ENCODE results near the gene TMBIM4. TPM values are rescaled to one million over a fixed set of nuclear protein-coding genes. Genes with fewer than 3 reads are reported as not detected.

The TMBIM4 gene
- total RNA-seq, 1 experiment from 2014 or later: 29.8 TPM

- ATAC-seq: no peak
- Mint-ChIP-seq H3K4me1 (peaks cover 11% of the 10 kb centered on the region), H3K9me3 (peaks cover 23% of the 10 kb centered on the region), H3K27ac (no peak overlapping the region), H3K4me3 (no peak overlapping the region), H3K36me3 (peaks cover 25% of the 10 kb centered on the region), H3K27me3 (ENCODE audit: low read depth) (no peaks in the 10 kb centered on the region)
- ChIA-PET POLR2A (no interaction called here), CTCF (no interaction called here)
- no peak for DNase-seq (ENCODE audit: low spot score)
- TF ChIP-seq KAT7 (CRISPR knock-in tag; IDR thresholded peaks at IDR 0.05; ENCODE audit: borderline replicate concordance): no peak
- no peak for TF ChIP-seq ARID4B (CRISPR knock-in tag; IDR thresholded peaks at IDR 0.05; ENCODE audit: borderline replicate concordance)
- no peak for TF ChIP-seq E2F4 (CRISPR knock-in tag; IDR thresholded peaks at IDR 0.05; ENCODE audit: borderline replicate concordance, low read depth)
Measured at GRCh38 chr12:66166561-66166960, 3.2 kb downstream of the TMBIM4 start.

GRCh38 chr12:66165141-66165540 lies 4.7 kb downstream of the TMBIM4 start:
- no peak for TF ChIP-seq ATF1 (CRISPR knock-in tag; IDR thresholded peaks at IDR 0.05)
- no peak for TF ChIP-seq FOXP1 (CRISPR knock-in tag; IDR thresholded peaks at IDR 0.05; ENCODE audit: borderline replicate concordance)
- no peak for TF ChIP-seq ZNF317 (CRISPR knock-in tag; IDR thresholded peaks at IDR 0.05; ENCODE audit: borderline replicate concordance, low read depth)
- TF ChIP-seq ZNF512 (CRISPR knock-in tag; IDR thresholded peaks at IDR 0.05; ENCODE audit: borderline replicate concordance): no peak
- Mint-ChIP-seq H3K27me3 (ENCODE audit: low read depth) (no peaks in the 10 kb centered on the region), H3K27ac (no peak overlapping the region), H3K36me3 (peaks cover 33% of the 10 kb centered on the region), H3K9me3 (peaks cover 26% of the 10 kb centered on the region), H3K4me3 (no peak overlapping the region), H3K4me1 (peaks cover 11% of the 10 kb centered on the region)
- DNase-seq (ENCODE audit: low spot score) (no peak), ATAC-seq (no peak)
- POLR2A ChIA-PET: interaction anchor here (0.6 kb wide), 1 partner anchor 330 kb away, joined by 3 read pairs; no protein-coding TSS in a partner anchor
- CTCF ChIA-PET: no interaction called here

GRCh38 chr12:66164349-66164821 lies 5.4 kb downstream of the TMBIM4 start:
- ATAC-seq (no peak), DNase-seq (ENCODE audit: low spot score) (no peak)
- no peak overlapping the region for H3K4me3 Mint-ChIP-seq
- H3K4me1 Mint-ChIP-seq: peaks cover 11% of the 10 kb centered on the region
- H3K27ac Mint-ChIP-seq: no peak overlapping the region
- peaks cover 26% of the 10 kb centered on the region for H3K9me3 Mint-ChIP-seq
- CTCF ChIA-PET: no interaction called here
- H3K27me3 Mint-ChIP-seq (ENCODE audit: low read depth): no peaks in the 10 kb centered on the region
- POLR2A ChIA-PET: no interaction called here
- peaks cover 40% of the 10 kb centered on the region for H3K36me3 Mint-ChIP-seq
- TF ChIP-seq JAZF1 (CRISPR knock-in tag; IDR thresholded peaks at IDR 0.05): no peak
- no peak for TF ChIP-seq ZBTB43 (CRISPR knock-in tag; IDR thresholded peaks at IDR 0.05)
- TF ChIP-seq USF1 (CRISPR knock-in tag; IDR thresholded peaks at IDR 0.05): no peak
- no peak for TF ChIP-seq ZNF416 (CRISPR knock-in tag; IDR thresholded peaks at IDR 0.05)
- no peak for TF ChIP-seq ZNF263 (CRISPR knock-in tag; IDR thresholded peaks at IDR 0.05; ENCODE audit: low read depth)
- TF ChIP-seq PRRX2 (CRISPR knock-in tag; IDR thresholded peaks at IDR 0.05): no peak
- no peak for TF ChIP-seq FOXJ3 (CRISPR knock-in tag; IDR thresholded peaks at IDR 0.05; ENCODE audit: borderline replicate concordance)
- no peak for TF ChIP-seq FOXP1 (CRISPR knock-in tag; IDR thresholded peaks at IDR 0.05; ENCODE audit: borderline replicate concordance)
- no peak for TF ChIP-seq MYBL2 (CRISPR knock-in tag; IDR thresholded peaks at IDR 0.05)
- TF ChIP-seq MXD4 (CRISPR knock-in tag; IDR thresholded peaks at IDR 0.05; ENCODE audit: borderline replicate concordance): no peak
- TF ChIP-seq NR3C1 (CRISPR knock-in tag; conservative IDR thresholded peaks at IDR 0.05; ENCODE audit: low read depth): no peak
- TF ChIP-seq ZNF671 (CRISPR knock-in tag; IDR thresholded peaks at IDR 0.05): no peak
- no peak for TF ChIP-seq AR (CRISPR knock-in tag; IDR thresholded peaks at IDR 0.05)
- TF ChIP-seq SP1 (CRISPR knock-in tag; conservative IDR thresholded peaks at IDR 0.05): no peak
